Subcutaneous abdominal adipose tissue (tissue), 5 donors: ENCODE data around the gene ADAM19.
A peak's percentile ranks its signal among the peaks of the same experiment; 100 is the strongest.

Source experiments
- H3K27ac ChIP-seq: one replicate; pipeline ENCODE4 v1.7.0; 2013; ENCODE audit warnings: low read depth, mild to moderate bottlenecking, inconsistent platforms, low read length, moderate library complexity
- H3K27me3 ChIP-seq, 5 donors: one replicate each; pipeline ENCODE4 v1.7.0; 2013; ENCODE audit warnings: low read length in 5 of 5, inconsistent platforms in 1 of 5; ENCODE audit not compliant: control insufficient read depth in 5 of 5, insufficient read depth in 4 of 5
- H3K36me3 ChIP-seq, 5 donors: one replicate each; pipeline ENCODE4 v1.7.0; 2013; ENCODE audit warnings: low read length in 5 of 5; ENCODE audit not compliant: control insufficient read depth in 5 of 5, insufficient read depth in 5 of 5
- H3K4me1 ChIP-seq, 5 donors: one replicate each; pipeline ENCODE4 v1.7.0; 2013; ENCODE audit warnings: low read length in 5 of 5, mild to moderate bottlenecking in 3 of 5, moderate library complexity in 1 of 5; ENCODE audit not compliant: control insufficient read depth in 5 of 5, insufficient read depth in 5 of 5
- H3K4me3 ChIP-seq, 5 donors: one replicate each; pipeline ENCODE4 v1.7.0; 2013; ENCODE audit warnings: low read length in 5 of 5, low read depth in 1 of 5
- H3K9ac ChIP-seq, 5 donors: one replicate each; pipeline ENCODE4 v1.7.0; 2013; ENCODE audit warnings: low read length in 5 of 5, mild to moderate bottlenecking in 4 of 5, moderate library complexity in 3 of 5
- H3K9me3 ChIP-seq, 5 donors: one replicate each; pipeline ENCODE4 v1.7.0; 2013; ENCODE audit warnings: low read length in 5 of 5; ENCODE audit not compliant: control insufficient read depth in 5 of 5
- donor health status: healthy.
- donor health status: healthy.
- donor health status: healthy.
- donor health status: healthy.
- donor health status: healthy.

Gene ADAM19

GRCh38 chr5:157578079-157578780 lies 2.7 kb upstream of the ADAM19 start:
- no peaks in the 10 kb centered on the region for H3K36me3 ChIP-seq

GRCh38 chr5:157576678-157577077 lies 1.1 kb upstream of the ADAM19 start:
- no peak overlapping the region for H3K4me3 ChIP-seq
- H3K27ac ChIP-seq = no peak overlapping the region
- H3K4me1 ChIP-seq = peaks cover 0 to 26% (median 23%) of the 10 kb centered on the region in 5 donors
- H3K27me3 ChIP-seq = peaks cover 5 to 18% (median 13%) of the 10 kb centered on the region in 5 donors
- no peaks in the 10 kb centered on the region for H3K36me3 ChIP-seq
- no peaks in the 10 kb centered on the region for H3K9me3 ChIP-seq
- no peak overlapping the region for H3K9ac ChIP-seq

More at GRCh38 chr5:157578079-157578780, 2.7 kb upstream of the ADAM19 start:
- Histone ChIP-seq H3K27me3 (peaks cover 5 to 16% (median 13%) of the 10 kb centered on the region in 5 donors), H3K9ac (no peak overlapping the region), H3K4me1 (peaks cover 0 to 26% (median 22%) of the 10 kb centered on the region in 5 donors), H3K27ac (no peak overlapping the region), H3K4me3 (no peak overlapping the region), H3K9me3 (no peaks in the 10 kb centered on the region)

GRCh38 chr5:157574456-157575380 lies 857 bp downstream of the ADAM19 start:
- peaks cover 0 to 26% (median 23%) of the 10 kb centered on the region in 5 donors for H3K4me1 ChIP-seq
- H3K27me3 ChIP-seq = peaks cover 5 to 19% (median 13%) of the 10 kb centered on the region in 5 donors
- H3K9ac ChIP-seq = peak overlapping the region; percentile 38 to 68 (median 60)
- peak overlapping the region; percentile 46 for H3K27ac ChIP-seq
- H3K9me3 ChIP-seq = no peaks in the 10 kb centered on the region
- H3K36me3 ChIP-seq = no peaks in the 10 kb centered on the region
- peak overlapping the region; percentile 62 to 78 (median 74) for H3K4me3 ChIP-seq

GRCh38 chr5:157571357-157571827 lies 4.2 kb downstream of the ADAM19 start:
- Histone ChIP-seq H3K4me1 (peaks cover 0 to 31% (median 23%) of the 10 kb centered on the region in 5 donors), H3K36me3 (no peaks in the 10 kb centered on the region), H3K27me3 (peaks cover 5 to 19% (median 13%) of the 10 kb centered on the region in 5 donors), H3K4me3 (no peak overlapping the region), H3K9ac (no peak overlapping the region), H3K9me3 (no peaks in the 10 kb centered on the region), H3K27ac (no peak overlapping the region)

GRCh38 chr5:157570531-157571200 lies 4.9 kb downstream of the ADAM19 start:
- no peak overlapping the region for H3K4me3 ChIP-seq
- H3K4me1 ChIP-seq = peaks cover 0 to 23% (median 17%) of the 10 kb centered on the region in 5 donors
- no peak overlapping the region for H3K27ac ChIP-seq
- H3K36me3 ChIP-seq = no peaks in the 10 kb centered on the region
- peaks cover 5 to 19% (median 13%) of the 10 kb centered on the region in 5 donors for H3K27me3 ChIP-seq
- H3K9ac ChIP-seq = no peak overlapping the region
- no peaks in the 10 kb centered on the region for H3K9me3 ChIP-seq

- H3K4me3 ChIP-seq = no peak overlapping the region
- peaks cover 0 to 8% (median 1%) of the 10 kb centered on the region in 5 donors for H3K27me3 ChIP-seq
- peaks cover 3 to 17% (median 8%) of the 10 kb centered on the region in 5 donors for H3K4me1 ChIP-seq
- H3K9me3 ChIP-seq = no peaks in the 10 kb centered on the region
- H3K36me3 ChIP-seq = no peaks in the 10 kb centered on the region
- no peak overlapping the region for H3K27ac ChIP-seq
- no peak overlapping the region for H3K9ac ChIP-seq
These were observed 6.9 kb downstream of the ADAM19 start for GRCh38 chr5:157568720-157569119.

GRCh38 chr5:157568222-157568621 lies 7.4 kb downstream of the ADAM19 start:
- Histone ChIP-seq H3K9me3 (no peaks in the 10 kb centered on the region), H3K36me3 (no peaks in the 10 kb centered on the region), H3K4me3 (no peak overlapping the region), H3K4me1 (peaks cover 8 to 22% (median 11%) of the 10 kb centered on the region in 5 donors), H3K27ac (no peak overlapping the region), H3K27me3 (peaks cover 0 to 13% (median 0%) of the 10 kb centered on the region in 5 donors), H3K9ac (no peak overlapping the region)

- H3K4me3 ChIP-seq = no peak overlapping the region
- H3K9me3 ChIP-seq = no peaks in the 10 kb centered on the region
- peaks cover 13 to 34% (median 19%) of the 10 kb centered on the region in 5 donors for H3K4me1 ChIP-seq
- no peak overlapping the region for H3K27ac ChIP-seq
- H3K27me3 ChIP-seq = peaks cover 0 to 20% (median 0%) of the 10 kb centered on the region in 5 donors
- no peak overlapping the region for H3K9ac ChIP-seq
- H3K36me3 ChIP-seq = no peaks in the 10 kb centered on the region
These were observed 8.6 kb downstream of the ADAM19 start for GRCh38 chr5:157566902-157567489.

- no peaks in the 10 kb centered on the region for H3K36me3 ChIP-seq
- H3K27me3 ChIP-seq = peaks cover 0 to 23% (median 0%) of the 10 kb centered on the region in 5 donors
- H3K9ac ChIP-seq = no peak overlapping the region
- H3K9me3 ChIP-seq = no peaks in the 10 kb centered on the region
- H3K27ac ChIP-seq = peak overlapping the region; percentile 37
- peak overlapping the region in 2 of 5 donors; percentile 20 to 22 for H3K4me3 ChIP-seq
- peaks cover 13 to 45% (median 21%) of the 10 kb centered on the region in 5 donors for H3K4me1 ChIP-seq
These were observed 11.5 kb downstream of the ADAM19 start for GRCh38 chr5:157563929-157564716.
